ENCODE results near the gene SOCS1. TPM values are rescaled to one million over a fixed set of nuclear protein-coding genes. Genes with fewer than 3 reads are reported as not detected.

Gene SOCS1
- total and polyA plus RNA-seq, 2 of the 4 experiments (the other 2 are of a cell fraction), result 2.0 to 22.0 TPM

GRCh38 chr16:11249233-11250061, 6.6 kb downstream of the SOCS1 start:
- BruUV-seq (replicated peaks), result no TSS peak
- ChIA-PET CTCF (no interaction called here), POLR2A (ENCODE audit: unreplicated experiment) (no interaction called here)
- Histone ChIP-seq H3K18ac (ENCODE audit: low read depth, low read length) (no peak overlapping the region), H4K91ac (ENCODE audit: insufficient read depth, low read depth, low read length) (no peak overlapping the region), H3K4me3 (ENCODE audit: insufficient read depth, low read depth, low read length) (no peak overlapping the region), H3K27ac (ENCODE audit: insufficient read depth, low read length) (no peak overlapping the region), H3K4me1 (ENCODE audit: control insufficient read depth, insufficient read depth, low read length) (peaks cover 11% of the 10 kb centered on the region), H4K20me1 (ENCODE audit: insufficient read depth, low read length) (peaks cover 42% of the 10 kb centered on the region), H3K36me3 (ENCODE audit: control insufficient read depth, insufficient read depth, low read length) (peaks cover 23% of the 10 kb centered on the region), H4K5ac (ENCODE audit: low read depth, low read length) (no peak overlapping the region), H4K8ac (ENCODE audit: low read depth in 2 of 2, low read length in 2 of 2) (no peak overlapping the region), H3K27me3 (ENCODE audit: control insufficient read depth, insufficient read depth, low read length) (no peaks in the 10 kb centered on the region), H2BK20ac (ENCODE audit: low read depth, low read length) (no peak overlapping the region), H3K4me2 (ENCODE audit: low read depth, low read length) (no peak overlapping the region), H2BK15ac (ENCODE audit: low read depth, low read length) (no peak overlapping the region), H2AK9ac (replicated peaks; ENCODE audit: low read depth, low read length, poor library complexity) (no peak overlapping the region), H3K9me3 (ENCODE audit: control insufficient read depth, insufficient read depth, low read length) (no peaks in the 10 kb centered on the region), H3K56ac (ENCODE audit: extremely low read depth, insufficient read depth, low read length) (no peak overlapping the region), H3K79me1 (ENCODE audit: low read depth in 1 of 2, low read length in 2 of 2) (peaks cover 14 to 29% of the 10 kb centered on the region in 2 experiments; a peak in 3 of 4 replicates), H3K9ac (ENCODE audit: low read depth, low read length) (no peak overlapping the region), H2BK120ac (ENCODE audit: low read depth, low read length) (no peak overlapping the region), H3K14ac (replicated peaks; ENCODE audit: low read depth, low read length) (no peak overlapping the region), H2AFZ (replicated peaks; ENCODE audit: low read length, poor library complexity) (no peak overlapping the region), H3K23ac (ENCODE audit: low read depth, low read length) (no peak overlapping the region), H3K4ac (ENCODE audit: low read depth, low read length) (no peak overlapping the region), H2AK5ac (ENCODE audit: low read depth, low read length) (no peak overlapping the region; the same call in 1 of the 2 replicates), H2BK5ac (ENCODE audit: low read depth, low read length, poor library complexity, severe bottlenecking) (no peak overlapping the region), H3K9me1 (ENCODE audit: insufficient read depth, low read length) (peaks cover 9% of the 10 kb centered on the region; the same call in 1 of the 2 replicates)
- in situ Hi-C loops (cut with MboI; ENCODE audit: low sequenced_read_pairs), result loop anchor here (5.0 kb wide), 2 partner anchors 147 to 282 kb away; no protein-coding TSS in a partner anchor
- 98% methylated on average over 40 of the region's 63 CpGs; no CpG with 5 or more reads in 1 of the 2 experiments for WGBS, 2 experiments (ENCODE audit: extremely low coverage in 2 of 2, insufficient read length in 1 of 2)
- dilution Hi-C loops (cut with HindIII; ENCODE audit: low sequenced_read_pairs, unreplicated experiment), result no loop called here
- ATAC-seq (ENCODE audit: low read depth) (no peak), DNase-seq (peak; percentile 38)
- intact Hi-C loops (cut with micrococcal nuclease), result loop anchor here (5.0 to 10.0 kb wide), 3 partner anchors 115 to 217 kb away; no protein-coding TSS in a partner anchor
- TF ChIP-seq BHLHE40 (IDR thresholded peaks at IDR 0.05; ENCODE audit: low read depth, low read length) (no peak), SMC3 (IDR thresholded peaks at IDR 0.05; ENCODE audit: low read depth, low read length) (no peak), CHD1 (IDR thresholded peaks at IDR 0.05; ENCODE audit: low read depth, low read length) (no peak), NFE2L2 (IDR thresholded peaks at IDR 0.05; ENCODE audit: low read depth, low read length) (no peak), RAD21 (IDR thresholded peaks at IDR 0.05; ENCODE audit: low read length) (no peak), MAZ (IDR thresholded peaks at IDR 0.05; ENCODE audit: borderline replicate concordance, low read depth, low read length) (no peak), RCOR1 (IDR thresholded peaks at IDR 0.05; ENCODE audit: insufficient replicate concordance, low read length) (no peak)
- TF ChIP-seq, protein P1, sequence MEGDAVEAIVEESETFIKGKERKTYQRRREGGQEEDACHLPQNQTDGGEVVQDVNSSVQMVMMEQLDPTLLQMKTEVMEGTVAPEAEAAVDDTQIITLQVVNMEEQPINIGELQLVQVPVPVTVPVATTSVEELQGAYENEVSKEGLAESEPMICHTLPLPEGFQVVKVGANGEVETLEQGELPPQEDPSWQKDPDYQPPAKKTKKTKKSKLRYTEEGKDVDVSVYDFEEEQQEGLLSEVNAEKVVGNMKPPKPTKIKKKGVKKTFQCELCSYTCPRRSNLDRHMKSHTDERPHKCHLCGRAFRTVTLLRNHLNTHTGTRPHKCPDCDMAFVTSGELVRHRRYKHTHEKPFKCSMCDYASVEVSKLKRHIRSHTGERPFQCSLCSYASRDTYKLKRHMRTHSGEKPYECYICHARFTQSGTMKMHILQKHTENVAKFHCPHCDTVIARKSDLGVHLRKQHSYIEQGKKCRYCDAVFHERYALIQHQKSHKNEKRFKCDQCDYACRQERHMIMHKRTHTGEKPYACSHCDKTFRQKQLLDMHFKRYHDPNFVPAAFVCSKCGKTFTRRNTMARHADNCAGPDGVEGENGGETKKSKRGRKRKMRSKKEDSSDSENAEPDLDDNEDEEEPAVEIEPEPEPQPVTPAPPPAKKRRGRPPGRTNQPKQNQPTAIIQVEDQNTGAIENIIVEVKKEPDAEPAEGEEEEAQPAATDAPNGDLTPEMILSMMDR (conservative IDR thresholded peaks at IDR 0.05; ENCODE audit: low read depth, low read length), result no peak

All from IMR-90 (cell line).